Pericardium fibroblast (primary cell): ENCODE measurements around the gene OR4P4. TPM values are rescaled to one million over a fixed set of nuclear protein-coding genes. Genes with fewer than 3 reads are reported as not detected.

Experiments used
- total RNA-seq: library from RNA; depleted of rRNA; stranded (reverse); fragments of >200 nt; gene quantifications from 2 replicates; pipeline ENCODE4 v1.2.3, GENCODE V29; 2015

OR4P4 gene
- total RNA-seq: not detected in 2 replicates

GRCh38 chr11:55634813-55635212 lies at the start of gene OR4P4:
OR4P4 (plus strand) TSS chr11:55635113.

DNA sequence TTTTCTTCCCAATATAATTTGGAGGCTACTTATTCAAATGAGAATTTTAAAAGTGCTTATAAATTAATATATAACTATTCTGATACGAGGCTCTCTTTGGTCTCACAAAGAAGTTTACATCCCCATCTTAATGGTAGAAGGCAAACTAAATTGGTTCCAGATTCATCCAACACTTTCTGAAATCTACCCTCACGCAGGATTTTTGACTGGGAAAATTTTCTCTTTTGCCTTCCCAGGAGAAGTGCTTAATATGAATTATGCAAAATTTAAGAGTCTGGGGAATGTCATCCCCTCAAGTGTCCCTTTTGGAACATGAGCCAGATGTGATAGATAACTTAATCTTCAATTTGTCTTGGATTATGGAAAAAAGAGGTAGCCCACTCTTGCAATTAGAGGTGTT lies 27.4 kb upstream of the OR4P4 start, which contains the start of gene OR4C11:
TSS of gene OR4C11 (minus strand) at position 101 of the 400 bp plus-strand sequence. CDS start 3,272 bp downstream, outside the sequence.

DNA sequence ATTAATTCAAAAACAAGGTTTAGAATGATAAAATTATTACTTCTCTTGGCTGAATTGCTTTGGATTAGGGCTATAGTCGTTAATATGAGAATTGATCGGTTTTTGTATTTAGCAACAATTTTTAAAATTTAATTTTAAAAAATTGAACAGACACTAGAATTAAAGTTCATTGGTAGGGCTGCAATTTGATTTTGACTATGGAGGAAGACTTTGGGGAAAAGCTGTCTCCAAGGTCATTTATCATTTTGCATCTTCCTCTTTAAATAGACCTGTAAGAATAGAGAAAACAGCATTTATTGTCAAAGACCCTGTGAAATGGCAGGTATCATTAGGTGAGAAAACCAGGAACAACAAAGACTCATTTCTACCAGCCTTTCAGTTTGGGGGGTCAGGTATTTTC lies 13.1 kb downstream of the OR4P4 start, which contains the start of gene OR4S2:
TSS of gene OR4S2 (plus strand) at position 301 of the 400 bp plus-strand sequence. CDS start 2,577 bp downstream, outside the sequence.

GRCh38 chr11:55661901-55662300 lies 27.0 kb downstream of the OR4P4 start, which contains the start of gene OR4C6:
OR4C6 (plus strand) TSS chr11:55662201; CDS start chr11:55665167, 2,966 bp downstream.

Other genes starting within 250 kb of the OR4P4 start
- not detected in 2 replicates for gene OR4C15, start 80.6 kb upstream of the OR4P4 start, total RNA-seq
- gene OR4C16, start 63.0 kb upstream of the OR4P4 start, total RNA-seq: not detected in 2 replicates
- gene OR4C11, start 27.5 kb upstream of the OR4P4 start, total RNA-seq: not detected in 2 replicates
- not detected in 2 replicates for gene OR4S2, start 13.2 kb downstream of the OR4P4 start, total RNA-seq
- not detected in 2 replicates for gene OR4C6, start 27.1 kb downstream of the OR4P4 start, total RNA-seq
- gene OR5D13, start 138.3 kb downstream of the OR4P4 start, total RNA-seq: not detected in 2 replicates
- gene OR5D14, start 160.4 kb downstream of the OR4P4 start, total RNA-seq: not detected in 2 replicates
- gene OR5L1, start 176.3 kb downstream of the OR4P4 start, total RNA-seq: not detected in 2 replicates
- gene OR5D18, start 184.5 kb downstream of the OR4P4 start, total RNA-seq: not detected in 2 replicates
- not detected in 2 replicates for gene OR5L2, start 192.1 kb downstream of the OR4P4 start, total RNA-seq
- not detected in 2 replicates for gene OR5D16, start 203.6 kb downstream of the OR4P4 start, total RNA-seq
- gene TRIM51, start 248.2 kb downstream of the OR4P4 start, total RNA-seq: not detected in 2 replicates